ENCODE data around the gene ZBTB20. TPM values are rescaled to one million over a fixed set of nuclear protein-coding genes. Genes with fewer than 3 reads are reported as not detected.
A peak's percentile ranks its signal among the peaks of the same experiment; 100 is the strongest.

Gene ZBTB20
- total and polyA plus RNA-seq, 10 of the 15 experiments (the other 5 are each of a cell fraction or from before 2014, with no cell fraction given), result 0.20 to 5.5 (median 2.2) TPM

GRCh38 chr3:115077501-115078250 is 69.4 kb downstream of the ZBTB20 start:
- Histone ChIP-seq H2AFZ (ENCODE audit: control insufficient read depth, low read depth, low read length) (no peak overlapping the region), H3K9ac (ENCODE audit: control insufficient read depth, insufficient read depth, low read length) (no peak overlapping the region), H3K4me3 (no peak overlapping the region), H3K36me3 (ENCODE audit: control insufficient read depth in 2 of 2, insufficient read depth in 2 of 2, low read length in 1 of 2) (no peaks in the 10 kb centered on the region), H3K79me2 (ENCODE audit: control insufficient read depth, insufficient read depth, low read length) (no peaks in the 10 kb centered on the region), H3K4me1 (ENCODE audit: control insufficient read depth, insufficient read depth, low read length) (no peaks in the 10 kb centered on the region), H3K27ac (ENCODE audit: control insufficient read depth, insufficient read depth) (no peak overlapping the region), H3K4me2 (ENCODE audit: control insufficient read depth, insufficient read depth) (no peak overlapping the region), H4K20me1 (ENCODE audit: control insufficient read depth, insufficient read depth) (no peaks in the 10 kb centered on the region), H3K27me3 (replicated peaks in 1 of 2; ENCODE audit: control insufficient read depth in 2 of 2, insufficient read depth in 2 of 2, low read length in 1 of 2) (no peaks in the 10 kb centered on the region), H3K9me3 (replicated peaks; ENCODE audit: control insufficient read depth, insufficient read depth, low read length) (no peaks in the 10 kb centered on the region; the same call in 2 of the 3 replicates)
- DNase-seq (ENCODE audit: low read depth, low spot score), result no peak
- WGBS (ENCODE audit: insufficient coverage, insufficient replicate concordance, low lambda C conversion rate, missing lambda C conversion rate), result 13% methylated on average over 3 of the region's 3 CpGs
- RAD21 ChIA-PET (ENCODE audit: unreplicated experiment), result no interaction called here
- SMC1A ChIA-PET (ENCODE audit: uncharacterized antibody, unreplicated experiment), result interaction anchor here (2.1 kb wide), 1 partner anchor 13 kb away, joined by 6 read pairs; no protein-coding TSS in a partner anchor
- POLR2A ChIA-PET, result no interaction called here
- TF ChIP-seq ASH2L (IDR thresholded peaks at IDR 0.05; ENCODE audit: borderline replicate concordance, low read depth), result no peak
- no peak for TF ChIP-seq MEF2A (IDR thresholded peaks at IDR 0.05; ENCODE audit: insufficient read depth, low read depth, low read length)
- no peak for TF ChIP-seq HCFC1 (IDR thresholded peaks at IDR 0.05; ENCODE audit: low read length)
- TF ChIP-seq ZBTB11 (CRISPR knock-in tag; IDR thresholded peaks at IDR 0.05), result no peak
- no peak for TF ChIP-seq NKRF (conservative IDR thresholded peaks at IDR 0.05)
- no peak for TF ChIP-seq MXI1 (IDR thresholded peaks at IDR 0.05; ENCODE audit: low read depth, low read length)
- no peak for TF ChIP-seq RAD51 (IDR thresholded peaks at IDR 0.05)
- no peak for TF ChIP-seq E2F8 (IDR thresholded peaks at IDR 0.05; ENCODE audit: low read depth, partially characterized antibody)
- TF ChIP-seq BCL11A (IDR thresholded peaks at IDR 0.05; ENCODE audit: low read depth, low read length), result no peak
- no peak for TF ChIP-seq ZNF217 (IDR thresholded peaks at IDR 0.05)
- TF ChIP-seq TARDBP (IDR thresholded peaks at IDR 0.05; ENCODE audit: borderline replicate concordance), result no peak
- no peak for FAIRE-seq
- peak; percentile 28; the same call in 2 of the 3 replicates for ATAC-seq
- in situ Hi-C loops (cut with MboI) (no loop called here), intact Hi-C loops (cut with micrococcal nuclease; ENCODE audit: unreplicated experiment) (no loop called here)
- CTCF ChIA-PET, result interaction anchor here (1.0 to 1.6 kb wide), 3 partner anchors 14 to 657 kb away, joined by 3 to 7 read pairs (median 6); no protein-coding TSS in a partner anchor
- BruUV-seq (replicated peaks), result no TSS peak
